ENCODE data around the gene FAM151B. TPM values are rescaled to one million over a fixed set of nuclear protein-coding genes. Genes with fewer than 3 reads are reported as not detected.

The FAM151B gene
- total RNA-seq, 4 donors from 2014 or later, result 0.79 to 5.7 (median 4.1) TPM

DNA sequence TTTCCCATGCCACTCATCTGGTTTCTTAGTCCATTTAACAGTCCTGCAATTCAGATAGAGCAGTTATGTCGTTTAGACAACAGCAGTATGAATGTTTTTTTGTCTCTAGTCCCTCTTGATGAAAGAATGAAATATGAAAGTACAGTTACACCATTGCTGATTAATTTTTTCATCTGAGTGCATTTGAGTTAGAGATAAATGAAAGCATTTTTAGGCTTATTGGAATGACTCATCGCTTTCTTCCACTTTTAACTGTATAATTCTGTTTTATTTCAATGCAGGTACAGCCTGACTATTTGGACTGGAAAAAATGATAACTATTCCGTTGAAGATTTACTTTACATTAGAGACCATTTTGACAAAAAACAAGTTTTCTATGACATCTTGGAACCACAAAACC lies 53.5 kb downstream of the FAM151B start:
- no peak for DNase-seq (ENCODE audit: low spot score)
- TF ChIP-seq, protein P1, sequence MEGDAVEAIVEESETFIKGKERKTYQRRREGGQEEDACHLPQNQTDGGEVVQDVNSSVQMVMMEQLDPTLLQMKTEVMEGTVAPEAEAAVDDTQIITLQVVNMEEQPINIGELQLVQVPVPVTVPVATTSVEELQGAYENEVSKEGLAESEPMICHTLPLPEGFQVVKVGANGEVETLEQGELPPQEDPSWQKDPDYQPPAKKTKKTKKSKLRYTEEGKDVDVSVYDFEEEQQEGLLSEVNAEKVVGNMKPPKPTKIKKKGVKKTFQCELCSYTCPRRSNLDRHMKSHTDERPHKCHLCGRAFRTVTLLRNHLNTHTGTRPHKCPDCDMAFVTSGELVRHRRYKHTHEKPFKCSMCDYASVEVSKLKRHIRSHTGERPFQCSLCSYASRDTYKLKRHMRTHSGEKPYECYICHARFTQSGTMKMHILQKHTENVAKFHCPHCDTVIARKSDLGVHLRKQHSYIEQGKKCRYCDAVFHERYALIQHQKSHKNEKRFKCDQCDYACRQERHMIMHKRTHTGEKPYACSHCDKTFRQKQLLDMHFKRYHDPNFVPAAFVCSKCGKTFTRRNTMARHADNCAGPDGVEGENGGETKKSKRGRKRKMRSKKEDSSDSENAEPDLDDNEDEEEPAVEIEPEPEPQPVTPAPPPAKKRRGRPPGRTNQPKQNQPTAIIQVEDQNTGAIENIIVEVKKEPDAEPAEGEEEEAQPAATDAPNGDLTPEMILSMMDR (IDR thresholded peaks at IDR 0.05), result no peak
- no peak for ATAC-seq (ENCODE audit: low FRiP score)

GRCh38 chr5:80554646-80555045 lies 66.7 kb downstream of the FAM151B start:
- ATAC-seq (ENCODE audit: low FRiP score), result no peak
- TF ChIP-seq, protein P1 (IDR thresholded peaks at IDR 0.05), result no peak
- DNase-seq (ENCODE audit: low spot score), result no peak

DNA sequence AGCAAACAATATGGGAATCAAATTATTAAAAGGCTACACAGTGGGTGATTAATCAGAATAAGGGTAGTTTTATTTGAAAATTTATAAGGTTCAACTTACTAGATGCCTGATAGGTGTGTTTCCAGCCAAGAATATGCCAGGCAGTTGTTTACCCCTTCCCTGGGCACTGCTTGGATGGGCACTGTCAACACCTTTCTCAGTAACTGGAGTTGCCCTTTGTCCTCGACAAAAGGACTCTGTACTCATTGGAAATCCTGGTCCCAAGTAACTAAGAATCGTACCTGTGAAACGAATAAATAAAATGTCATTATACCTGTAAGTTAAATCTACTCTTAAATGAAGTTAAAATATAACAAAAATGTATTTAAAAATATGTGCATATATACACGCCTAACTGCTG lies 67.2 kb downstream of the FAM151B start:
- ATAC-seq (ENCODE audit: low FRiP score) (no peak), DNase-seq (ENCODE audit: low spot score) (no peak)
- TF ChIP-seq, protein P1 (IDR thresholded peaks at IDR 0.05), result no peak

DNA sequence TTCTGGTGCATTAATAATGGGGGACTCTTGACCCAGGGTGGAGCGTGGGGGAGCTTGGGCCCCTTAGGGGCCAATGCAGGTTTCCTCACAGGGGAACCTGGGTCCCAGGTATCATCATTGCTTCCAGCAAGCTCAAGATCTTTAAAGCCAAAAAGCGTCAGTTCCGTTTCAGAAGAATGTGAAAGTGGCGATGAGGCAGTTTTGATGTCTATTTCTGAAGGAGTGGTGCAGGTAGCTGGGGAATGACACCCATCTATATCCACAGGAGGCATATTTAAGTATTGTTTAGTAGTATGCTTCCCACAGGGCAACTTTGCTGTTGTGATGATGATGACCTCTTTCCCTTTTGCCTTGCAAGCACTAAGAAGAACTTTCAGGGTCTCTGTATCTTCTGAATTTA lies 71.3 kb downstream of the FAM151B start:
- TF ChIP-seq, protein P1 (IDR thresholded peaks at IDR 0.05), result no peak
- no peak for ATAC-seq (ENCODE audit: low FRiP score)
- no peak for DNase-seq (ENCODE audit: low spot score)

- TF ChIP-seq, protein P1 (IDR thresholded peaks at IDR 0.05), result no peak
- ATAC-seq (ENCODE audit: low FRiP score) (no peak), DNase-seq (ENCODE audit: low spot score) (no peak)
Observed at GRCh38 chr5:80565330-80565729, 77.4 kb downstream of the FAM151B start.

- TF ChIP-seq, protein P1 (IDR thresholded peaks at IDR 0.05), result no peak
- no peak for DNase-seq (ENCODE audit: low spot score)
- ATAC-seq (ENCODE audit: low FRiP score), result no peak
Observed at GRCh38 chr5:80566711-80567259, 78.9 kb downstream of the FAM151B start.

- DNase-seq (ENCODE audit: low spot score) (no peak), ATAC-seq (ENCODE audit: low FRiP score) (no peak)
- TF ChIP-seq, protein P1 (IDR thresholded peaks at IDR 0.05), result no peak
Observed at GRCh38 chr5:80568251-80568650, 80.4 kb downstream of the FAM151B start.

Data from omental fat pad (tissue), 4 donors.